ENCODE results near the gene GNAI1.

Gene GNAI1

DNA sequence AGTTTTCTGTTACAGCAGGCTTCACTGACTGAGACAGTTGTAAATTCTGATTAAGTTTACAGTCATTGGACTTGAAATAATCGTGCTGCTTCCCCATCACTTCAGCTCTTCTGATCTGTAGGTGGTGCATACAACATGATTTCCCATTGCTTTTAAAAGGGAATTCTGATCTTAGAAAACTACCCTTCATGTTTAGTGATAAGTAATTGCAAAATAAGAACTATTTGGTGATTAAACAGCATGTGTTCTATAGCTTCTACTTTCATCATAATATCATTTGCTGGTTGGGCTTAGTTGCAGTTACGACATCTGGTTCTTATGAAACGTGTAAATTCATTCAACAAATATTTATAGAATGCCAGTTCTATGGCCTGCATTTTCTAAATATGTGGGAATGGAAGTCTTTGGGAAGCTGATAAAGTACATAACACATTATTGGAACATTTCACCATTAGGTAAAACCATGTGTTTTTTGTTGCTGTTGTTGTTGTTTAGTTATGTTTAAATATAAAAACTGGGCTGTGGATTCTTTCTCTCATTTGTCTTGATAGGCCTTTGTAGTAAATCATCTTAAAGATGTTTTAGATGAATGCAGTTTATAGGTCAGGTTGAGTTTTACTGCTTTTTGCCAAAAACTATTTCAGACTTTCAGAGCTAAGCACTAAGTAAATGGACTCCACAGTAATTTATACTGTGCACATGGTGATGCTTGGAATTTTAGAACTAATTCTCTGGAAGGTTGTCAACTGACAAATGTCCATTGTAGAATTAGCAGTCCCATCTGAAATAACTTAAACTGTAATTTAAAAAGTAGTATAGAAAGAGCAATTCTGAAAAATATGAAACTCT, 13.1 kb downstream of the GNAI1 start:
- Histone ChIP-seq H3K18ac (ENCODE audit: low read length) (no peak overlapping the region), H4K91ac (ENCODE audit: low read depth, low read length, poor library complexity) (no peak overlapping the region), H3K27ac (replicated peaks; ENCODE audit: low read length) (no peak overlapping the region), H2AK5ac (ENCODE audit: low read depth, low read length) (no peak overlapping the region), H3K4me1 (ENCODE audit: control insufficient read depth in 2 of 2, insufficient read depth in 1 of 2, low read depth in 1 of 2, low read length in 2 of 2) (peaks cover 0 to 12% of the 10 kb centered on the region in 2 donors), H3K27me3 (ENCODE audit: control insufficient read depth in 3 of 3, insufficient read depth in 3 of 3, low read depth in 1 of 3, low read length in 3 of 3) (no peaks in the 10 kb centered on the region), H3K4me3 (ENCODE audit: low read length in 2 of 2) (no peak overlapping the region), H3K36me3 (replicated peaks in 1 of 2; ENCODE audit: control insufficient read depth in 2 of 2, insufficient read depth in 2 of 2, low read length in 2 of 2) (no peaks in the 10 kb centered on the region), H3K9me3 (replicated peaks in 1 of 2; ENCODE audit: control insufficient read depth in 2 of 2, insufficient read depth in 1 of 2, low read depth in 1 of 2, low read length in 2 of 2) (no peaks in the 10 kb centered on the region), H3K23ac (ENCODE audit: low read depth, low read length, poor library complexity) (no peak overlapping the region), H3K4ac (ENCODE audit: low read length) (no peak overlapping the region), H3K9ac (ENCODE audit: low read depth, low read length, poor library complexity) (no peak overlapping the region), H2BK120ac (ENCODE audit: low read depth, low read length) (no peak overlapping the region), H3K79me1 (ENCODE audit: low read depth, low read length) (no peaks in the 10 kb centered on the region), H4K8ac (ENCODE audit: low read depth, low read length) (no peak overlapping the region), H2BK5ac (ENCODE audit: low read length) (no peak overlapping the region), H2BK15ac (ENCODE audit: low read length) (no peak overlapping the region), H3K4me2 (ENCODE audit: insufficient read depth, low read length, poor library complexity, severe bottlenecking) (no peak overlapping the region), H2BK12ac (ENCODE audit: low read length) (no peak overlapping the region), H3K14ac (ENCODE audit: low read length) (no peak overlapping the region), H2AFZ (ENCODE audit: low read length) (no peak overlapping the region)
- DNase-seq (ENCODE audit: low spot score) = no peak
- no CpG with 5 or more reads among the region's 3 CpGs for WGBS, 2 donors (ENCODE audit: extremely low coverage in 2 of 2, insufficient read length in 2 of 2, insufficient replicate concordance in 1 of 2)

DNA sequence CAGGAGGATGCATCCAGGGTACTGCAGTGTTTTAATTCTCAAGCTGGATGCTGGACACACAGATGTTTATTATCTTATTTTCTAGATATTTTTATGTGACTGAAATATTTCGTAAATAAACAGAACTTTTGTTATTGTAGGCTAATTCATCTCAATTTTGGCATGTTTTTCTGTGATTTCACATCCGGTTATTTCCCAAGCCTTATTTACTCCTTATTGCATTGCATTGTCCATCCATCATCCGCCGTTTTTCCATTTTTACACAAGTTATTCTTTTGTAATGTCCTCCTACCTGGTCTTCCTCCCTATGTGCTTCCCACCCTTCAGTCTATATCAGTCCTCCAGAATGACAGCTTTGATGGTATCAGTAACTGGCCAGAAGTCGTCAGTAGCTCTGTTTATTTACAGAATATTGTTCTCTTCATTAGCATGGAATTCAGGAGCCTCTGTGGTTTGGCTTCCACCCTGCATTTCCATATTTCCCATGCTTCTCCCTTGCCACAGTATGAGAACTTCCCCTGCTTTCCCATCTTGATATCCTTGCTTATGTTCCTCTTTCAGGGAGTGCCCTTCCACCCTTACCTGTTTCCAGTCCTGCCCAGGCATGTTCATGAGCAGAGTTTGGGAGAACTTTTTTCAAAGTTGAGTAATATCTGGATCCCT, 16.1 kb downstream of the GNAI1 start:
- no peak overlapping the region for H2BK15ac ChIP-seq (ENCODE audit: low read length)
- H3K4me3 ChIP-seq (ENCODE audit: low read length in 2 of 2) = no peak overlapping the region
- H2BK120ac ChIP-seq (ENCODE audit: low read depth, low read length) = no peak overlapping the region
- no peak overlapping the region for H3K14ac ChIP-seq (ENCODE audit: low read length)
- H3K4me2 ChIP-seq (ENCODE audit: insufficient read depth, low read length, poor library complexity, severe bottlenecking) = no peak overlapping the region
- H3K36me3 ChIP-seq (replicated peaks in 1 of 2; ENCODE audit: control insufficient read depth in 2 of 2, insufficient read depth in 2 of 2, low read length in 2 of 2) = no peaks in the 10 kb centered on the region
- H3K79me1 ChIP-seq (ENCODE audit: low read depth, low read length) = no peaks in the 10 kb centered on the region
- H3K4me1 ChIP-seq (ENCODE audit: control insufficient read depth in 2 of 2, insufficient read depth in 1 of 2, low read depth in 1 of 2, low read length in 2 of 2) = peaks cover 0 to 6% of the 10 kb centered on the region in 2 donors
- no peak overlapping the region for H3K18ac ChIP-seq (ENCODE audit: low read length)
- no CpG with 5 or more reads among the region's 5 CpGs for WGBS, 2 donors (ENCODE audit: extremely low coverage in 2 of 2, insufficient read length in 2 of 2, insufficient replicate concordance in 1 of 2)
- DNase-seq (ENCODE audit: low spot score) = no peak
- H3K23ac ChIP-seq (ENCODE audit: low read depth, low read length, poor library complexity) = no peak overlapping the region
- H4K91ac ChIP-seq (ENCODE audit: low read depth, low read length, poor library complexity) = no peak overlapping the region
- H2BK5ac ChIP-seq (ENCODE audit: low read length) = no peak overlapping the region
- H3K4ac ChIP-seq (ENCODE audit: low read length) = no peak overlapping the region
- H3K9ac ChIP-seq (ENCODE audit: low read depth, low read length, poor library complexity) = no peak overlapping the region
- H2AK5ac ChIP-seq (ENCODE audit: low read depth, low read length) = no peak overlapping the region
- H2AFZ ChIP-seq (ENCODE audit: low read length) = no peak overlapping the region
- no peak overlapping the region for H4K8ac ChIP-seq (ENCODE audit: low read depth, low read length)
- no peak overlapping the region for H3K27ac ChIP-seq (replicated peaks; ENCODE audit: low read length)
- H3K27me3 ChIP-seq (ENCODE audit: control insufficient read depth in 3 of 3, insufficient read depth in 3 of 3, low read depth in 1 of 3, low read length in 3 of 3) = no peaks in the 10 kb centered on the region
- H3K9me3 ChIP-seq (replicated peaks in 1 of 2; ENCODE audit: control insufficient read depth in 2 of 2, insufficient read depth in 1 of 2, low read depth in 1 of 2, low read length in 2 of 2) = no peaks in the 10 kb centered on the region
- H2BK12ac ChIP-seq (ENCODE audit: low read length) = no peak overlapping the region

DNA sequence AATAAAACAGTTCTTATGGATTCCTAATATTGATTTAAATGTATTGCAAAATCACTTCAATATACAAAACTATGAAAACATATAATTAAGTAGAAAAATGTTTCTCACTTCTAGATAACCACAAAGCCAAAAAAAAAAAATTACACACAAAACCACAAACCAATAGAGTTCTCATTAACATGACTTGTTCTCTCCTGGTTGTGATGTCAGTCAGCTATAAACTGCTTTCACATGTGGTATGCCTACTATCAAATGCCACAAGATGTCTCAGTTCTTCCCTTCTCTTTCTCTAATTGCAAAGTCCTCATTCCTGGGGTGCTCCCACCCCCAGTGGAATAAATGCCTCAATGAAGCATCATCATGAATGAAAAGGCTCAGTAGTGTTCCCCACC, 16.6 kb downstream of the GNAI1 start:
- no peak for DNase-seq (ENCODE audit: low spot score)
- Histone ChIP-seq H3K36me3 (replicated peaks in 1 of 2; ENCODE audit: control insufficient read depth in 2 of 2, insufficient read depth in 2 of 2, low read length in 2 of 2) (no peaks in the 10 kb centered on the region), H3K9ac (ENCODE audit: low read depth, low read length, poor library complexity) (no peak overlapping the region), H3K4me3 (ENCODE audit: low read length in 2 of 2) (no peak overlapping the region), H3K14ac (ENCODE audit: low read length) (no peak overlapping the region), H3K18ac (ENCODE audit: low read length) (no peak overlapping the region), H2BK120ac (ENCODE audit: low read depth, low read length) (no peak overlapping the region), H4K91ac (ENCODE audit: low read depth, low read length, poor library complexity) (no peak overlapping the region), H3K4ac (ENCODE audit: low read length) (no peak overlapping the region), H2BK12ac (ENCODE audit: low read length) (no peak overlapping the region), H2AK5ac (ENCODE audit: low read depth, low read length) (no peak overlapping the region), H3K79me1 (ENCODE audit: low read depth, low read length) (no peaks in the 10 kb centered on the region), H3K4me1 (ENCODE audit: control insufficient read depth in 2 of 2, insufficient read depth in 1 of 2, low read depth in 1 of 2, low read length in 2 of 2) (peaks cover 0 to under 1% of the 10 kb centered on the region in 2 donors), H2AFZ (ENCODE audit: low read length) (no peak overlapping the region), H3K23ac (ENCODE audit: low read depth, low read length, poor library complexity) (no peak overlapping the region), H3K9me3 (replicated peaks in 1 of 2; ENCODE audit: control insufficient read depth in 2 of 2, insufficient read depth in 1 of 2, low read depth in 1 of 2, low read length in 2 of 2) (no peaks in the 10 kb centered on the region), H2BK15ac (ENCODE audit: low read length) (no peak overlapping the region), H4K8ac (ENCODE audit: low read depth, low read length) (no peak overlapping the region), H3K4me2 (ENCODE audit: insufficient read depth, low read length, poor library complexity, severe bottlenecking) (no peak overlapping the region), H3K27me3 (ENCODE audit: control insufficient read depth in 3 of 3, insufficient read depth in 3 of 3, low read depth in 1 of 3, low read length in 3 of 3) (no peaks in the 10 kb centered on the region), H3K27ac (replicated peaks; ENCODE audit: low read length) (no peak overlapping the region), H2BK5ac (ENCODE audit: low read length) (no peak overlapping the region)

DNA sequence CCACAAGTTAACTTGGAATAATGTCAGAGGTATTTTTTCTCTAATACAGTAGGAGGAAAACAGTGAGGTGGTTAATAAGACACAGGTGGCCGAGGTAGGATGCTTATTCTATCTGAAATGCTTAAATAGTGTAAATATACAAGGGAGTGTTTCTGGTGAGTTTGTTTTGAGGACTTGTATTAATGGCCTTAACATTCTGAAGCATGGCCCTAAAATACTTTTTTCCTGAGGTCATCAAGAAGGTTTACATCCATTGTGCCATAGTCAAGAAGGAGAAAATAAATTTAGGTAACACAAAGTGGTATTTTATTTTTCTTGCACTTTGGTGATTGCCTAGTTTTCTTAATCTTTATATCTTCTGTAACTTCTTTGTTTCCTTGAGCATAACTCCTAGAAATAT, 18.8 kb downstream of the GNAI1 start:
- Histone ChIP-seq H3K79me1 (ENCODE audit: low read depth, low read length) (no peaks in the 10 kb centered on the region), H2BK15ac (ENCODE audit: low read length) (no peak overlapping the region), H3K9me3 (replicated peaks in 1 of 2; ENCODE audit: control insufficient read depth in 2 of 2, insufficient read depth in 1 of 2, low read depth in 1 of 2, low read length in 2 of 2) (no peaks in the 10 kb centered on the region), H3K18ac (ENCODE audit: low read length) (no peak overlapping the region), H4K8ac (ENCODE audit: low read depth, low read length) (no peak overlapping the region), H3K14ac (ENCODE audit: low read length) (no peak overlapping the region), H2BK5ac (ENCODE audit: low read length) (no peak overlapping the region), H3K4me3 (ENCODE audit: low read length in 2 of 2) (no peak overlapping the region), H3K36me3 (replicated peaks in 1 of 2; ENCODE audit: control insufficient read depth in 2 of 2, insufficient read depth in 2 of 2, low read length in 2 of 2) (no peaks in the 10 kb centered on the region), H4K91ac (ENCODE audit: low read depth, low read length, poor library complexity) (no peak overlapping the region), H3K27me3 (ENCODE audit: control insufficient read depth in 3 of 3, insufficient read depth in 3 of 3, low read depth in 1 of 3, low read length in 3 of 3) (no peaks in the 10 kb centered on the region), H2AK5ac (ENCODE audit: low read depth, low read length) (no peak overlapping the region), H3K4me1 (ENCODE audit: control insufficient read depth in 2 of 2, insufficient read depth in 1 of 2, low read depth in 1 of 2, low read length in 2 of 2) (no peaks in the 10 kb centered on the region), H3K9ac (ENCODE audit: low read depth, low read length, poor library complexity) (no peak overlapping the region), H2BK120ac (ENCODE audit: low read depth, low read length) (no peak overlapping the region), H3K27ac (replicated peaks; ENCODE audit: low read length) (no peak overlapping the region), H3K23ac (ENCODE audit: low read depth, low read length, poor library complexity) (no peak overlapping the region), H3K4me2 (ENCODE audit: insufficient read depth, low read length, poor library complexity, severe bottlenecking) (no peak overlapping the region), H2AFZ (ENCODE audit: low read length) (no peak overlapping the region), H3K4ac (ENCODE audit: low read length) (no peak overlapping the region), H2BK12ac (ENCODE audit: low read length) (no peak overlapping the region)
- WGBS, 2 donors (ENCODE audit: extremely low coverage in 2 of 2, insufficient read length in 2 of 2, insufficient replicate concordance in 1 of 2) = no CpG with 5 or more reads among the region's 1 CpG
- DNase-seq (ENCODE audit: low spot score) = no peak
